IPS-11a (cell line): ENCODE results near the gene SKAP1.
A peak's percentile ranks its signal among the peaks of the same experiment; 100 is the strongest.

ENCODE experiments used
- H3K4me3 ChIP-seq: one replicate; pipeline ENCODE4 v1.5.1; 2013; ENCODE audit warnings: low read depth, low read length, control low read depth

The SKAP1 gene

GRCh38 chr17:48429638-48430586 lies at the start of gene SKAP1:
Gene SKAP1, minus strand, starts transcription at chr17:48430214.
- H3K4me3 ChIP-seq = peak within 1 kb of the TSS; percentile 13

DNA sequence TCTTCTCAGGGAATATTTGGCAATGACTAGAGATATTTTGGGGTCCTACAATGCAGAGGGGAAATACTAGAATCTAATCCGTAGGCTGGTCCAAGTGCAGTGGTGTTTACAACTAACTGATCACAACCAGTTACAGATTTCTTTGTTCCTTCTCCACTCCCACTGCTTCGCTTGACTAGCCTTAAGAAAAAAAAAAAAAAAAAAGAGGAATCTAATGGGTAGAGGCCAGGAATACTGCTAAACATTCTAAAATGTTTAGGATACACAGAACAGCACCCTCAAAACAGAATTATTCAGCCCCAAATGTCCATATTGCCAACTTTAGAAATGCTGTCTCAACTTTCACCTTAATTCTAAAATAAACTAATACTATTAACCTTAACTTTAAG lies 49.0 kb upstream of the SKAP1 start:
- no peak overlapping the region for H3K4me3 ChIP-seq

DNA sequence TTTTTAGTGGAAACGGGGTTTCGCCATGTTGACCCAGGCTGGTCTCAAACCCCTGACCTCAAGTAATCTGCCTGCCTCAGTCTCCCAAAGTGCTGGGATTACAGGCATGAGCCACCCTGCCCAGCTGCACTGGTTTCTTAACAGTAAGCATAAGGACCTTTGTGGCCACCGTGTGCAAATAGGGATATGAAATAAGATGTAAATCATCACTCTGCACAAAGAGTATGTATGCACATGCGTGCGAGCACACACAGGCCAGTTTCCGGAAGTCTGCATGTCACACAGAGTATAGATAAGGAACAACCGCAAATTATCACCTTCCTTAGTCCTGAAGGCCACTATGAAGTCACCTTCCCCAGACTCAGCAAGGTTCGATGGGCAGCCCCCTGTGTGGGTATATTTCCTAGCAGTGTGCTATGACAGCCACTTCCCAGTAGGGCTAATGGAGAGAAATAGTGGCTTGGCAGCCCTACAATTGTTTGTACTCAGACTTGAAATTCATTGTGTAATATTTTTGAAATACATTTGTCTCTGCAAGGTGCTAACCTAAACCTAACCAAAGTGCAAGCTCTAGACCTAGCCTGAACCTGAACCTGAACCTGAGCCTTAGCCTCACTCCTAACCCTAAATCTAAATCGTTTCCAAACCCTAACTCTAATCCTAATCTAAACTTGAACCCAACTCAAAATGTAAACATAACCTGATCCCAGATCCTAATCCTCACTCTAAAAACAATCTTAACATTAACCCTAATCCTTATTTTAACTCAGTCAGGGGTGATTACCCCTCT lies 48.4 kb upstream of the SKAP1 start:
- no peak overlapping the region for H3K4me3 ChIP-seq

GRCh38 chr17:48477221-48477620 lies 47.2 kb upstream of the SKAP1 start:
- no peak overlapping the region for H3K4me3 ChIP-seq

DNA sequence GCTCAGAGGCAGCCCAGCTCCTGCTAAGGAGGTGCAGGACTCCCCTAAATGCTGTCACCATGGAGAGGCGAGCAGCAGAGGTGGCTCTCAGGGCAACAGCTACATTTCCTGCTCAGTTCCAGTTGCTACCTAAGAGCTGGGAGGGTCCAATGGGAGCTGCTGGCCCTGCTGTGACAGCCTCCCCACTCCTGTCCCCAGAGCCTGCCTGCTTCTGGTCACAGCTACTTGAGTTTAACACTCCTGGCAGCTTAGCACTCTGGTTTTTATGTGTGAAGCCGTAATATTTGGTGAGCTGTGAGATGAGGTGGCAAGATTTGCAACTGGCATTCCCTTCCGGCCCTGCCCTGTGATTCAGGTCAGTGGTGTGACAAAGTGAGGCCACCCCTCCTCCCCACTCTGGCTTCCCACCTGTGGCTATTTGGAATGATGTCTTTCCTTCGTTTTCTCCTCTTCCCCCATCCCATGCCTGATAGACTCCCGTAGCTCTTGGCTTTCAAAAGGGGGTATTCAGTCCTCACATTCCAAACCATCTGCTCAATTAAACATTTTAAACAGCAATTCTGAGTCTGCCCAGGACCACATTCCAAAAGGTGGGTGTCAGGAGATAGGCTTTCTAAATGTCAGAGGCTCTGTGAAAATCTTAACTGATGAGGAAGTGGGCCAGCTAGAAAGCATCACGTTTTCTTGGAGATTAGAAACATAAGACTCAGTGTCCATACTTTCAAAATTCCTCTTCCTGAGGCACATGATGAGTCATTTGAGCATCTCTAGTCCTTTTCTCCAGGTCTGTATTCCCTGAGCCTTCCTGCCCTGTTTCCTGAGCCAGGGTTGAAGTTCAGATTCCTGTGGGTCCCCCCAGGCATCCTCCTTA lies 42.6 kb upstream of the SKAP1 start:
- no peak overlapping the region for H3K4me3 ChIP-seq

DNA sequence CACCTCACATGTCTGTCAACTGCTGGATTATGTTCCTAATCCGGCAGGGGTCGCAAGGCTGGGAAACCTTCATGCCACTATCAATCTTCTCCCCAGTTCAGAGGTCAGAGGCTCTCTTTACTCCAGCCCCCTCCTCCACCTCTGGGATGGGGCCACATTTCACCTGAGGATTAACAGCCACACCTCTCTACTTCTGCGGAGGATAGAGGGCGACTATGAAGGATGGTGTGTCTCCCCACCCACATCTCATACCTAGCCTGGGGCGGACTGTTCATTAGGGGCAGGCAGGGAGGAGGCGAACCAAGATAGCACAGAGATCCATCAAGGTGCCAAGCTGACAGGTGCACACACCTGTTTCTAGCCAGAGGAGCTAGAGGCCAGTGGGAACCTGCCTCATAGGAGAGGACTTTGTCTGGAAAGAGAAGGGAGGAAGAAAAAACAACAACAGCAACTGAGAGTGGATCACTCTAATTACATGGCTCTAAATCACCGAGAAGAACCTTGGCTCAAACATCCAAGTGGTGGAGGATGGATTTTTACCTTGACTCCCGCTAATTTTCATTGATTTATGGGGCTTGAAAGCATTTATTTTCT lies 41.9 kb upstream of the SKAP1 start:
- no peak overlapping the region for H3K4me3 ChIP-seq

DNA sequence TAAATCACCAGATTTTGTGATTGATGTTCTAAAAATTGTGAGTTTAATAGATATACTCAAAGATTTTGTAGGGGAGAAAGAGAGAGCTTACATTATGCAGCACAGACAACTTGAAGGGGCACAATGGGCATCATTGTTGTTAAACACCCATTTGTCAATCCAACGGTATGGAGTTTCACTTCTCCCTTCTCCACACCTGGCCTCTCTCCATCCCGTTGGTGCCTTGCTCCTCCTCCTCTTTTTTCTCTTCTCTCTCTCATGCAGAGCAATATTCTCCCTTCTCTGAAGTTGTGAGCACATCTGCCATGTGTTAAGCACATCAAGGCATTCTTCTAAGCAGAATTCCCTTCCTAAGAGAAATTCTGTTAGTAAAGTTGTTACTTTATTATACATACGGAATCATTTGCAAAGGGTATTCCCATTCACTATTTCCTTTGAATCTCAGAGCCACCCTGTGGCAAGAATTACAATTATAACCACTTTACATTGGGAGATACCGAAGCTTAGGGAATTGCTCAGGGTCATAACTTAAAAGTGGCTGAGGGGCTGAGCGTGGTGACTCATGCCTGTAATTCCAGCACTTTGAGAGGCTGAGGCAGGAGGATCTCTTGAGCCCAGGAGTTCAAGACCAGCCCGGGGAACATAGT lies 40.5 kb upstream of the SKAP1 start:
- no peak overlapping the region for H3K4me3 ChIP-seq

DNA sequence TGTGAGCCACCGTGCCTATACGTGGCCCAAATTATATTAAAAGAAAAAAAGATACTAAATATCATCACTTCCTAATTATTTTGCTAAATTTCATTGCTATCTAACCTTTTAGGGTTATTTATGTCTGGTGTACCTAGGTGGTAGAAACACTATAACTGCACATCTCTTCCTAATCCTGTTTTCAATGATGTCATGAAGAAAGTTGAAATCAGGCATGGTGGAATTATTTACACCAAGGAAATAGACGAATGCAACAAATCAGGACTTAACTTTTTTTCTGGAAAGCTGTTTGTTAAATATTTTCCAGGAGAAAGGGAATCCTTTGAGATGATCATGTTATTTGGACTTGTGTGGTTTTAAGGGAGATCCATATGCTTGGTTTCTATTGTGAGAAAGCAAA lies 39.2 kb upstream of the SKAP1 start:
- no peak overlapping the region for H3K4me3 ChIP-seq

DNA sequence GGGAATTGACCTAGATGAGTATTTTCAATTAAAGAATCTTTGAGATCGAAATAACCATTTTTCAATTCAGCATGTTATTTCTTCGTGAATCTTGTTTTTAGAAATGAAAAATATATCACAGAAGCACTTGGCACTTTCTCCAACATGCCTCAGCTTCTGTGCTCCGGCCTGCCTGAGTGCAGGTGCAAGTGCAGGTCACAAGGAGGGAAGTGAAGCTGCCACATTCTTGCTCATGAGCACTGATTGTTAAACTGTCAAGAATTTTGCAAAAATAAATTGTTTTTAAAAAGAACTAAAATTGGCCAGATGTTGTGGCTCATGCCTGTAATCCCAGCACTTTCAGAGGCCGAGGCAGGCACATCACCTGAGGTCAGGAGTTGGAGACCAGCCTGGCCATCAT lies 38.3 kb upstream of the SKAP1 start:
- no peak overlapping the region for H3K4me3 ChIP-seq

DNA sequence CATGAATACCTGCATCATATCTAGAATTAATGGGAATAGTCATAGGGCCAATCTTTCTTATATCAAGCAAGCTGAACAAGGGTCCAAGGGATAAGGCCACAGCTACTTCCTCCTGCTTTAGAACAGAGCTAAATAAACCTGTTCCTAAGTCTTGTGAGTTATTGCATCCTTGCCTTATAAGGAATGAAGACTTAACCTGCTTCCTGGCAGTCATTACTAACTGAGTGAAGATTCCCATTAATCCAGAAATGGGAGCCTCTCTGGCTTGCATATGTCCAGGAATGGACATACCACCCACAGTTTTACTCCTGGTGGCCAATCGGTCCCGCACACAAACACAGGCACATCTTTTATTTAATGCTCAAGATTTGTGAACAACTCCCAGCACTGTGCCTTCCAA lies 35.9 kb upstream of the SKAP1 start:
- H3K4me3 ChIP-seq = no peak overlapping the region

GRCh38 chr17:48463526-48463925 lies 33.5 kb upstream of the SKAP1 start:
- H3K4me3 ChIP-seq = no peak overlapping the region

DNA sequence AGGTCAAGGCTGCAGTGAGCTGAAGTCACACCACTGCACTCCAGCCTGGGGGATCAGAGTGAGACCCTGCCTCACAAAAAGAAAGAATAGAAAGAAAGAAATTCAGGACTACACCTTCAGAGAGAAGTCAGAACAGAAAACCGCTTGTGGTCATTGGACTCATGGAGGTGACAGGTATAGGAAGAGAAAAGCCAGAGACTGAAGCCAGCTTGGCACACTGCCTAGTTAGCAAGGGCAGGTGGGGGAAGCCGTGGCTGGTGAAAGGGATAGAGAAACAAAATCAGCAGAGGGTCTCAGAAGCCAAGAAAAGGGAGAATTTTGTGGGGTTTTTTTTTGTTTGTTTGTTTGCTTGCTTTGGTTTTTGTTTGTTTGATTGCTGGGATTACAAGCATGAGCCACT lies 32.9 kb upstream of the SKAP1 start:
- no peak overlapping the region for H3K4me3 ChIP-seq

DNA sequence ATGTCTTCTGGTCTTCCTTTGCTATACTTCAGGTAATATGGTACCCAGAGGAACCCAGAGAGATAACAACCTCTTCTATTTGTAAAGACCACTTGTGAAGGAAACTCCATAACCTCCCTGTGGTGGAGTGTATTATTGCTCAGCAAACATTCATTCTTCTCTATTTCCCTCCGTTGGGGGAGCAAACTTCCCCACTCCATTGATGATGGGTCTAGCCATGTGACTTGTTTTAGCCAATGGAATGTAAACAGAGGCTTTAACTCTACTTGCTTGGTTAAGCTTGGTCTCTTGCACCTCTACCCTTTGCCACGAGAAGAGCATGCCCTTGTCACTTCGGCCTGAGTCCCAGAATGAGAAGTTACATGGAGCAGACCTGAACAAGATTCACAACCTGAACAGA lies 30.0 kb upstream of the SKAP1 start:
- H3K4me3 ChIP-seq = no peak overlapping the region

GRCh38 chr17:48459070-48459844 lies 29.2 kb upstream of the SKAP1 start:
- H3K4me3 ChIP-seq = no peak overlapping the region

DNA sequence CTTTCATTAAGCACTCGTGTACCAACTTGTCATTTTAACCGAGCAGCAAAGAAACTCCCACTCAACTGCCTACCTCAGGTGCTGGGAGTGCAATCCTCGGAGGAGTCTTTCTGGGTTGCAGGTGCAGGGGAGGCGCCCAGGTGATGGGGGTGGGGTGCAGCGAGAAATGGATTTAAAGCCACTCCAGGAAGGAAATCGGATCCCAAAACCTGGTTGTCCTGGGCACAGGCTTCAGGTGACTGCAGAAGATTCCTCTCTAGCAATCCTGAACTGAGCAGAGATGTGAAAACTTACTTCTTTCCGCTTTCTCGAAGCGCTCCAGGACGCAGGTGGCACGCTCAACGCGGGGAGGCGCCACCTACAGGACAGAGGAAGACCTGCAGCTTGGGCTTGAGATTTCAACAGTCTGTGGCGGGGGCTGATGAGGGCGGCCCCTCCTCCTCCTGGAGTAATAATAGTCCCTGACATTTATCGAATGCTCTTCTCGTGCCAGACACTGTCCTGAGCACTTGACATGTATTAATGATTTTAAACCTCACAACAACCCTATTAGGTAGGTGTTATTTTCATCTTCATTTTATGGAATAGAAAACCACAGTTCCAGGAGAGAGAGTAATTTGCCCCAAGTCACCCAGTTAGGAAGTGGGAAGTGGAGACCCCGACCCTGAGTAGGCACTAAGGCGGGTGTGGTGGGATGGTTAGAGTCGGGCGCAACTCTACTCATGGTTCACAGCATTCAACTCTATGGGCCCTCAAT lies 27.2 kb upstream of the SKAP1 start:
- H3K4me3 ChIP-seq = no peak overlapping the region

- no peak overlapping the region for H3K4me3 ChIP-seq
Observed at GRCh38 chr17:48456589-48456988, 26.6 kb upstream of the SKAP1 start.

- no peak overlapping the region for H3K4me3 ChIP-seq
Observed at GRCh38 chr17:48455791-48456190, 25.8 kb upstream of the SKAP1 start.

GRCh38 chr17:48453447-48453846 lies 23.4 kb upstream of the SKAP1 start:
- H3K4me3 ChIP-seq = no peak overlapping the region

GRCh38 chr17:48451489-48451888 lies 21.5 kb upstream of the SKAP1 start:
- H3K4me3 ChIP-seq = no peak overlapping the region
